Measurements from ENCODE around the gene ATP5PB.

The ATP5PB gene

GRCh38 chr1:111448918-111449702 lies at the start of gene ATP5PB, which contains the start of gene WDR77:
TSS of gene ATP5PB (plus strand) at chr1:111449464. CDS start at chr1:111449542, 78 bp downstream.
TSS of gene WDR77 (minus strand) at chr1:111449256. CDS start at chr1:111449169, 87 bp downstream.
- peak; percentile 93 for DNase-seq

GRCh38 chr1:111399792-111400610 lies 49.3 kb upstream of the ATP5PB start:
- no peak for DNase-seq

GRCh38 chr1:111402083-111402482 lies 47.2 kb upstream of the ATP5PB start:
- DNase-seq, result peak; percentile 31

- no peak for DNase-seq
Measured at GRCh38 chr1:111404588-111404987, 44.7 kb upstream of the ATP5PB start.

GRCh38 chr1:111406321-111406768 lies 42.9 kb upstream of the ATP5PB start:
- peak; percentile 34 for DNase-seq

GRCh38 chr1:111407301-111407700 lies 42.0 kb upstream of the ATP5PB start:
- DNase-seq, result no peak

GRCh38 chr1:111412839-111413238 lies 36.4 kb upstream of the ATP5PB start:
- no peak for DNase-seq

GRCh38 chr1:111414756-111415155 lies 34.5 kb upstream of the ATP5PB start:
- DNase-seq, result no peak

GRCh38 chr1:111415461-111415860 lies 33.8 kb upstream of the ATP5PB start:
- DNase-seq, result no peak

- no peak for DNase-seq
Measured at GRCh38 chr1:111417755-111418154, 31.5 kb upstream of the ATP5PB start.

GRCh38 chr1:111419037-111419436 lies 30.2 kb upstream of the ATP5PB start:
- no peak for DNase-seq

GRCh38 chr1:111420377-111420776 lies 28.9 kb upstream of the ATP5PB start:
- DNase-seq, result no peak

GRCh38 chr1:111422546-111423391 lies 26.5 kb upstream of the ATP5PB start:
- DNase-seq, result no peak

GRCh38 chr1:111424281-111424680 lies 25.0 kb upstream of the ATP5PB start:
- DNase-seq, result no peak

GRCh38 chr1:111436726-111437125 lies 12.5 kb upstream of the ATP5PB start:
- no peak for DNase-seq

GRCh38 chr1:111439461-111440351 lies 9.6 kb upstream of the ATP5PB start:
- no peak for DNase-seq

- DNase-seq, result peak; percentile 53
Measured at GRCh38 chr1:111441573-111442192, 7.6 kb upstream of the ATP5PB start.

GRCh38 chr1:111442457-111442856 lies 6.8 kb upstream of the ATP5PB start:
- DNase-seq, result peak; percentile 35

- DNase-seq, result no peak
Measured at GRCh38 chr1:111444031-111444430, 5.2 kb upstream of the ATP5PB start.

GRCh38 chr1:111446546-111446945 lies 2.7 kb upstream of the ATP5PB start:
- no peak for DNase-seq
